ENCODE results near the gene ZNF24. TPM values are rescaled to one million over a fixed set of nuclear protein-coding genes. Genes with fewer than 3 reads are reported as not detected.

The ZNF24 gene
- polyA plus RNA-seq, 6 donors from 2014 or later, result 73.9 to 137 (median 118) TPM

Other genes starting within 250 kb of the ZNF24 start
- gene ZNF397, start 103.4 kb downstream of the ZNF24 start, polyA plus RNA-seq (ENCODE audit: low read depth in 6 of 6), result 10 to 100 TPM in 3 of 6 donors, 1 to 10 TPM in 3; 7.7 to 18.1 (median 10.9) TPM
- gene ZSCAN30, start 54.2 kb downstream of the ZNF24 start, polyA plus RNA-seq (ENCODE audit: low read depth in 6 of 6), result 10 to 100 TPM in 1 of 6 donors, 1 to 10 TPM in 5; 4.5 to 11.3 (median 8.9) TPM
- under 1 TPM in 4 of 6 donors, not detected in 2; 0.21 to 0.90 (median 0.66) TPM for gene ZNF396, start 32.9 kb upstream of the ZNF24 start, polyA plus RNA-seq (ENCODE audit: low read depth in 6 of 6)
- 10 to 100 TPM; 30.6 to 49.1 (median 34.2) TPM for gene INO80C, start 153.5 kb upstream of the ZNF24 start, polyA plus RNA-seq (ENCODE audit: low read depth in 6 of 6)
- gene GALNT1, start 237.3 kb upstream of the ZNF24 start, polyA plus RNA-seq (ENCODE audit: low read depth in 6 of 6), result 10 to 100 TPM; 34.3 to 72.5 (median 42.7) TPM